ENCODE measurements around the gene RPS6KA4.

RPS6KA4 gene

DNA sequence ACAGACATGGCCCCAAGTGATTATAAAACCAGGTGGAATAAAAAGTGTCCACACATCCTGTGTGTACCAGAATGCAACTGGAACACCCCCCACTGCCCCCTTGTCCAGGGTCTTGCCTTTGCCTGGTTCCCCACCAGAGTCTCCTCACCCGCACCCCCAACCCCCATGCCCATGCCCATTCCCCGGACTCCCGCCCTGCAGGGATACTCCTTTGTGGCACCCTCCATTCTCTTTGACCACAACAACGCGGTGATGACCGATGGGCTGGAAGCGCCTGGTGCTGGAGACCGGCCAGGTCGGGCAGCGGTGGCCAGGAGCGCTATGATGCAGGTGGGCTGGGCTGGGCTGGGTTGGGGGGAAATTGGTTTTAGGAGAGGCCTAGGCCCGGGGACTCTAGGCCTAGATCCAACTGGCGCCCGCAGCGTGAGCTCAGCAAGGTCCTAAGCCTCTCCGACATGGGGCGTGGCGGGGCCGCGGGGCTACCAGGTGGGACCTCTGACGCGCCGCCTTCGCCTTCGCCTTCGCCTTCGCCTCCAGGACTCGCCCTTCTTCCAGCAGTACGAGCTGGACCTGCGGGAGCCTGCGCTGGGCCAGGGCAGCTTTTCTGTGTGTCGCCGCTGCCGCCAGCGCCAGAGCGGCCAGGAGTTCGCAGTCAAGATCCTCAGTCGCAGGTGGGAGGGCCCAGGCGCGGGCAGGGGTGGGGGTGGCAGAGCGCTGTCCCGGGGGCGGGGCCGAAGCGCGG is 9.1 kb downstream of the RPS6KA4 start:
- DNase-seq (ENCODE audit: low spot score): no peak

DNA sequence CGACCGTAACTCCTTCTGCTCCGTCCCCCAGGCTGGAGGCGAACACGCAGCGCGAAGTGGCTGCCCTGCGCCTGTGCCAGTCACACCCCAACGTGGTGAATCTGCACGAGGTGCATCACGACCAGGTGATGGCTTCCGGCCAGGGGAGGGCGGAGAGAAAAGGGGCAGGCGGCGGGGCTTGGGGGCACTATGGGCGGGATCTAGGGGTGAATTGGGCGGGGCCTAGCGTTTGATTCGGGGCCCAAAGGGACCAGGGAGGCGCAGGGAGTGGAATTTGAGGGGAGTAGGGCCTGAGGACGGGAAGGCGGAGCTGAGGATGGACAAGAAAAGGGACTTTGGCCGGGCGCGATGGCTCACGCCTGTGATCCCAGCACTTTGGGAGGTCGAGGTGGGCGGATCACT is 9.7 kb downstream of the RPS6KA4 start:
- no peak for DNase-seq (ENCODE audit: low spot score)

DNA sequence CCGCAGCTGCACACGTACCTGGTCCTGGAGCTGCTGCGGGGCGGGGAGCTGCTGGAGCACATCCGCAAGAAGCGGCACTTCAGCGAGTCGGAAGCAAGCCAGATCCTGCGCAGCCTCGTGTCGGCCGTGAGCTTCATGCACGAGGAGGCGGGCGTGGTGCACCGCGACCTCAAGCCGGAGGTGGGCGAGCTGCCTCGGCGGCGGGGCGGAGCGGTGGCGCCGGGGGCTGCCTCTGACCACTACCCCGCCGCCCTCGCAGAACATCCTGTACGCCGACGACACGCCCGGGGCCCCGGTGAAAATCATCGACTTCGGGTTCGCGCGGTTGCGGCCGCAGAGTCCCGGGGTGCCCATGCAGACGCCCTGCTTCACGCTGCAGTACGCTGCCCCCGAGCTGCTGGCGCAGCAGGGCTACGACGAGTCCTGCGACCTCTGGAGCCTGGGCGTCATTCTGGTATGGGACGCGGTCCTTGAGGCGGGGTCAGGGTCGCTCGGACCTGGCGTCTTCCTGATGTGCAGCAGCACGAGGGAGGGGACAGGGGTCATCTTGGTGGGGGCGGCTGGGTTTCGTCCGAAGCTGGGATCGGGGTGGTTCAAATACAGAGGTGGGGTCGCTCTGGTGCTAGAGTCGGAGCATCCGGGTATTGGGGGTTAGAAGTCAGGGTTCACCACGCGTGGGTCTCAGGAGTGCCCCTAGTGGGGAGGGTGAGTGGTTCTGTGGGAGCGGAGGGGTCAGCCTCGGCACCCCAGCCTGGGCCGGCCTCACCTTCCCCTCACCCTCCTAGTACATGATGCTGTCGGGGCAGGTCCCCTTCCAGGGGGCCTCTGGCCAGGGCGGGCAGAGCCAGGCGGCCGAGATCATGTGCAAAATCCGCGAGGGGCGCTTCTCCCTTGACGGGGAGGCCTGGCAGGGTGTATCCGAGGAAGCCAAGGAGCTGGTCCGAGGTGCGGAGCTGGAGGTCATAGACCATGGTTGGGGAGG is 10.8 kb downstream of the RPS6KA4 start:
- peak; percentile 68 for DNase-seq (ENCODE audit: low spot score)

DNA sequence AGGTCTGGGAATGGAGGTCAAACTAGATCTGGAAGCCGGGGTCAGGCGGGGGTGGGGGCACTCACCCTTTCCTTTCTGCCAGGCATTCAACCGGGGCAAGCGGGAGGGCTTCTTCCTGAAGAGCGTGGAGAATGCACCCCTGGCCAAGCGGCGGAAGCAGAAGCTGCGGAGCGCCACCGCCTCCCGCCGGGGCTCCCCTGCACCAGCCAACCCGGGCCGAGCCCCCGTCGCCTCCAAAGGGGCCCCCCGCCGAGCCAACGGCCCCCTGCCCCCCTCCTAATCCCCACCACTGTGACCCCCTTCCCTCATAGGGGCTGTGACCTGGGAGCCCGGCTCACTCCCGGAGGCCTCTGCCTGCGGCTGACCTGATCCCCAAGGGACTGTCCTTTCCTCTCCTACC is 12.2 kb downstream of the RPS6KA4 start:
- no peak for DNase-seq (ENCODE audit: low spot score)

DNA sequence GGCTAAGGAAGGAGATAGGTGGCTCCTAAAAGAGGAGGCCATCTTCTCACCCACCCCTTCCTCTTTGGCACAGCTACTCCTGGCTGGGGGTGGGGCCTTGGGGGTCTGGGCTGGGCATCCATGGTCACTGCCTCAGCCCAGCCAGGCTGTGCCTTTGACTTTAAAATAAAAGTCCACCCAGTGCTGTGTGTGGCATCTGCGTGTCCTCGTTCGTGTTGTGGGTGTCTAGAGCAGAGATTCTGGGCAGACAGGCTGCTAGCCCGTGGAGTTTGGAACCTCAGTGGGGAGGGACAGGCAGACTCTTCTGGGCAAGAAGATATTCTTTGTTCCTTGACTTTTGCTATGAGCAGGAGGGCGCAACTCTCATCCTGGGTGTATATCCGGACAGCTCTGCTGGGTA is 13.1 kb downstream of the RPS6KA4 start:
- DNase-seq (ENCODE audit: low spot score): no peak

DNA sequence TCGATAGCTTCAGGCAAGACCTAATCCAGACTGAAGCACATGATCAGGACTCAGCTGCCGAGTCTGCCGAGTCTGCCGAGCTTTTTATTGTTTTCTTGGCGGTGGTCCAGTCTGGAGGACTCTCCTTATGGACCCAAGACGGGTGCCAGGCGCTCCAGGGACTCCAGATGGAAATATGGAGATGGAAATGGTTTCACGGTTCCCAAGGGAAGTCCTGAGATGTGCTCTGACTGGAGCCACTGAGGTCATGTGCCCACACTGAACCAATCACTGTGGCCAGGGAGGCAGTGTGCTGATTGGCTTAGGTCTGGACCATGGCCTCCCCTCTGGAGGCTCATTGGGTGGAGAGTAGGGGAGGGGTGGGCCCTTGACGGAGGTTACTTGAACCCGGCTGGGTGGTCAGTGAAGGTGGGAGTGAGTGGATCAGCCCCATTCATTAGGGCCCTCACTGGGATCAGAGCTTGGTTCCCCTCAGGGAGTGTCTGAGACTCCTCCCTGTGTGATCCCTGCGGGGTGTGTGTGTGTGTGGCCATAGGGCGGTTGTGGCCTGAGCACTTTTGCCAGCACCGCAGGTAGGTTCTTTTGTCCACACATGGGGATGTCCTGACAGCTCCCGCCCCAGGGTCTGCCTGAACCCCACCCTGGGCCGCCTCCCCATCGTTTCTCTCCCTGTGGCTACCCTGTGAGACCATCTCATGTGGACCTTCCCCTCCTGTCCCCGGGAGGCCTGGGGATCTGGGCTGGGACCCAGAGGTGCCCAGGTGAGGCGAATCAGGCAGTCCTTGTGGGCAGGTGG is 14.0 kb downstream of the RPS6KA4 start:
- peak; percentile 78 for DNase-seq (ENCODE audit: low spot score)

DNA sequence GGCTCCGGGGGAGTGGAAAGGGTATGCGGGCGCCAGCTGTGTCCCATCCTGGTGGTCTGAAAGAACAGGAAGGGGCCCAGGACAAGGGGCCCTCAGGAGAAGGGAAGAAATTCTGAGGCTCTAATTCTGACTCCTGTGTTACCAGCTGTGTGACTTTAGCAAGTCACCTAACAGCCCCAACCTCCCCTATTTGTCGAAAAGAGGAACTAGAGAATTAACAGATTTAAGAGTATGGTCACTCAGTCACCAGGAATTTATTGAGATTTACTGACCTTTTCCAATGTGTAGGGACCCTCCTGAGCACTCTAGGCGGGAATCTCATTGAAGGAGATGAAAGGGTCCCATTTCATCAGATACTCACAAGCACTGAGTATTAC is 14.6 kb downstream of the RPS6KA4 start:
- no peak for DNase-seq (ENCODE audit: low spot score)

DNA sequence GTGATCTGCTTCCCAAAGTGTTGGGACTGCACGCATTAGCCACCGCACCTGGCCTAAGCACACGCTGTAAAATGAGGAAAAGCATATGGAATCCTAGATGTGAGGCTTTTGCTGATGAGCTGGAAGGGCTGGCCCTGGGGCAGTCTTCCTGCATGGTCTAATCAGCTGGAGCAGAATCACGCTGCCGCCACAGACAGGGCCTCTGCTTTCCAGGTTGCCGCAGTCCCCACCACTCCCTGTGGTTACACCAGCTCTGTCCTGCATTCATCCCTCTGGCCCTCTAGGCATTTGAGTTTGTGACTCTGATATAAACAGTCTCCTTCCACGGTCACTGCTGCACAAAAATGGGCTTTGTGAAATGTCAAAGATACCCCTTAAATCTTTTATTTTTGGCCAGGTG is 17.1 kb downstream of the RPS6KA4 start:
- no peak for DNase-seq (ENCODE audit: low spot score)

DNA sequence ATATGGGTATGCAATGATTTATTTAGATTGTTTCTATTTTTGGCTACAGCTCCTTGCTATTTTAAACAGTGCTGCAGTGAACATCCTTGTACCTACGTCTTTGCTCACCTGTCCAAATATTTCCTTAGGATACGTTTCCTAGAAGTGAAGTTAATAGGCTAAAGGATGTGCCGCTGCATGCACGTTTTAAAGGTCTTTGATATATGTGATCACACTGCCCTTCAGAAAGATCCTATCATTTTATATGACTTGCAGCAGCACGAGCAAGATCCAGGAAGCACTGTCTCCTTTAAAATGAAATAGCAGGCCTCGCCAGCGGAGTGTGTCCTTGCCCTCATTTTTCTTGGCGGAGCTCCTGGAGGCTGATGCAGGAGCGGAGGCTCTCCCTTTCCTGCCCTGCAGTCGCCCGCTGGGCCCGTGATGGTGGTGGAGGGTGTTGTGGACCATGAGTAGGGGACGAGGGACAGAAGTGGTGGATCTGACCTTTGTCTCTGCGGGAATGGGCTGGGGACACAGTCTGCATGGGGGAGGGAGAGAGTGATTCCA is 19.4 kb downstream of the RPS6KA4 start:
- DNase-seq (ENCODE audit: low spot score): no peak

DNA sequence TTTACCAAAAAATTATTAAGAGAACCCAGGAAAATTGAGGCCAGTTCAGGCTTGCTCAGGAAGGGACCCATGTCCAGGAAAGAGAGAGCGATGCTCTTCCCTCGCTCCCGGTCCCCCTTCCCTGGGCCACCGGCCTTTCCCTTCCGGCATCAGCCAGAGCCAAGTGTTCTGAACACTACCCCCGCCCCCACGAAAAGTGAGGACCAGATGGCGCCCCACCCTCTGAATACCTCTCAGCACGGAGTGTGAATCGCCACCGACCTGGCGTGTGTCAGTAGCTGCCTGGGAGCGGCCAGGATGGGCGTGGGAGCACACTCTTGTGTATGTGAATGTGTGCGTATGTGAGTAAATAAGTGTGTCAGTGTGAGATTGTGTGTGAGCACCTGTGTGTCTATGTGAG is 20.2 kb downstream of the RPS6KA4 start:
- DNase-seq (ENCODE audit: low spot score): no peak

DNA sequence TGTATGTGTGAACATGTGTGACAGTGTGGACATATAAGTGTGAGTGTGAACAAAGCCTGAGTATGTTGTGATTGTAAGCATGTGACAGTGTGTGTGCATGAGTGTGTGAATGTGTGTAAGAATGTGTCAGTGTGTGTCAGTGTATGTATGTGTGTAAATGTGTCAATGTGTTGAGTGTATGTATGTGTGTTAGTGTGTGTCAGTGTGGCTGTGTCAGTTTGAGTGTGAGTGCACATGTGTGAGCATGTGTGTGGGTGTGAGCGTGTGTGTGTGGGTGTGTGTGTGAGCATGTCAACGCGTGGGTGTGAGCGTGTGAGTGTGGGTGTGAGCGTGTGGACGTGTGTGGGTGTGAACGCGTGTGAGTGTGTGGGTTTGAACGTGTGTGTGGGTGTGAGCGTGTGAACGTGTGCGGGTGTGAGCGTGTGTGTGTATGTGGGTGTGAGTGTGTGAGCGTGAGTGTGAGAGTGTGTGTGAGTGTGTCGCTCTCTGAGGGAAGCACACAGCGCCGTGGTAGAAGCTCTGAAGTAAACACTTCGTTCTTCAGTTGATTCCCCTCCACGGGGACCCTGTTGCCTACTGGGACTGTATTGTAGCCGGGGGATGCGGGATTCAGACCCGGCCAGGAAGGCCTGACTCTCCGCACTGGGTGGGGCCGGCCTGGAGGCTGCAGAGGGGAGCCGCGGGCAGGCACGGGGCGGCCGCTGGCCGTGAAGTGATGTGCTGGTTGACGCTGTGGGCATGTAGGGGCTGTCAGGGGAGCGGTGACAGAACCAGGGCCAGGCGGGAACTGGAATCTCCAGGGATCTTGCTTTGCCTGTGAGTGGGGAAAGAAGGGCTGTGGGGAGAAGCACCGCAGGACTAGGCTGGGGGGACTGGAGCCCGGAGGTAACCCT is 21.1 kb downstream of the RPS6KA4 start:
- no peak for DNase-seq (ENCODE audit: low spot score)

DNA sequence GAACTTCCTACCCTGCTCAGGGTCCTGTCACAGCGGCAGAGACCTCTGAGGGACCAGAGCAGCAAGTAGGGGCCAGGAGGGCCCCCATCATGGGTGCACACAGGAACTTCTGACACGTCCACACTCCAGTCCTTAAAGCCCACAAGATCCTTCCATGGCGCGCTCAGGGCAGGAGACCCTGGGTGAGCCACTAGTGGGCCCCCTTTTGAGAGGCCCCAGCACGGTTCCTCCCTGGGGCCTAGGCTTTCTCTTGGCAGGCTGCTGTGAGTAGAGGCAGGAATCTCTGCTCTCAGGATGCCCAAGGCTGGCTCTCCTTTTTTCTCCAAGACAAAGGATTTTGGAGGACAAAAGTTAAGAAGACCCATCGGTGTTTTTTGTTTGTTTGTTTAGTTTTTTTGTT is 22.4 kb downstream of the RPS6KA4 start:
- DNase-seq (ENCODE audit: low spot score): no peak

DNA sequence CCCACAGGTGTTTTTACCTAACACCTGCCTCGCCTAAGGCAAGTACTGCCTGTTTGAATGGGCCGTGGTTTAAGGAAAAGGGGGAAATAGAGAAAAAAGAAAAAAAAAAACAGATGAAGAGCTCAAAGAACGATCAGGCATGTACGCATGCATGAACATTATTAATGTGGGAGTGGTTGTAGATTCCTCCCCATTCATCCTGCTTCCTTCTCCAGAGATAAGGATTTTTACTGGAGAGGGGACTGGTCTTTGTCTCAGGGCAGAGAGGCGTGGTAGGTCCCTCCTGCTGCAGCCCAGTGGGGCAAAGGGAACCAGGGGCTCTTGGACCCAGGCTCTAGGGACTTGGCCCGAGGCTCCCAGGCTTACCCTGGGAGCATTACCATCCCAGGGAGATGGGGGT is 23.1 kb downstream of the RPS6KA4 start:
- DNase-seq (ENCODE audit: low spot score): no peak

DNA sequence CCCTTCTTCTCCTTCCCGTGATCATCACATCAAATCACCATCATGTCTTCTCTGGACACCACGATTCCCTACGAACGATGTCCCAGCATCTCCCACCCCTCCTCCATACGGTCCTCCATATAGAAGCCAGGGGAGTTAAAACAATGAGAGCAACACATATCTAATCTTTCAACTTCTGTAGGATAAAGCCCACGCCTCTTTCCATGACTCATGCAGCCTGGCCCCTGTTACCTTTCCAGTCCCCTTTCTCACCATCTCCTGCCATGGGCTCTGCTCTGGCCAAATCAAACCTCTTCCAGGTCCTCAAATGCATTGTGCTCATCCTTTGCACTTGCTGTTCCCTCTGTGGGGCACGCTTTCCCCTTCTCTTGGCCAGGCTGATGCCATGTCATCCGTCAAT is 23.6 kb downstream of the RPS6KA4 start:
- DNase-seq (ENCODE audit: low spot score): no peak

DNA sequence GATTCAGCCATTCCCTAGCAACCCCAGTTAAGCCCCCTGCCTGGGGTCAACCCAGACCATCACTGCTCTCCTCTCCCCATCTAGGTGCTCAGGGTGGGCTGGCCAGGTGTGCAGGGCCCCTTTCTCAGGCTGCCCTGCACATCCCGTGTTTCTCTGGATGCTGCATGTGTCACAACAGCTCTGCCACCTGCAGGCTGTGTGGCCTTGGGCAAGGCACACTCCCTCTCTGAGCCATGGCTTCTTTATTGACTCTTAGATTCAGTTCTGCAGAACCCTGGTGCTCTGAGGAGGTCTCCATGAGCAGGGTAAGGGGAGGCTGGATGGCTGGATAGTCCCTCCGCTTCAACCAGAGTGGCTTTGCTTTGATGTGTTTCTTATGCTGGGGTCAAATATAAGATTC is 24.6 kb downstream of the RPS6KA4 start:
- DNase-seq (ENCODE audit: low spot score): no peak

DNA sequence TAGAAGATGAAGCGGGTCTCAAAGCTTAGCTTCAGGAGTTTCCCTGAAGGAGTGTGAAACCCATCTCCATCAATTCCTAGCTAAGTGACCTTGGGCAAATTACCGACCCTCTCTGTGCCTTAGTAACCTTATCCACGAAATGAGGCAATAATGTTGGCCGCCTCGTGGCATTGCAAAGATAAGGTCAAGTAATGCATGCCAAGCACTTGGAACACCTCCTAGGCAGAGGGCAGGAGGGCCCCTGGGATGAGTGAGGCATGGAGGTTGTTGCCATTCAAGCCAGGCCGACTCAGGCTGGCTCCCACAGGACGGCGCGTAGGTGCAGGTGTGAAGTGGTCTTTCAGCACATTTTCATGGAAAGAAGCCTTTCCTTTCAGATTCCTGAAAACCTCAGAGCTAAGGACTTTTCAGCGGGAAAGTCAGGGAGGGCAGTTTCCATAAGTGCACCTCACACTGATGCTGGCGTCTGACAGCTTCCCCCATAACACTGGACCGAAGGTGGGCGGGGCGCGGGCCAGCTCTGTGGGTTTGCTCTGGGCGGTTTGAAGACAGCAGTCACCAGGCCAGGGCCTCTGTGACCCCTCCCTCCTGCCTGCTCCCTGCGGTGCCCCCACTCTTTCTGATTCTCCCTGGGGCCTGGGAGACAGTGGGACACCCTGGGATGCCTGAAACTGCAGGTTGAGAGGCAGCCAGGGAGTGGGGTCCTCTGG is 25.2 kb downstream of the RPS6KA4 start:
- DNase-seq (ENCODE audit: low spot score): no peak

DNA sequence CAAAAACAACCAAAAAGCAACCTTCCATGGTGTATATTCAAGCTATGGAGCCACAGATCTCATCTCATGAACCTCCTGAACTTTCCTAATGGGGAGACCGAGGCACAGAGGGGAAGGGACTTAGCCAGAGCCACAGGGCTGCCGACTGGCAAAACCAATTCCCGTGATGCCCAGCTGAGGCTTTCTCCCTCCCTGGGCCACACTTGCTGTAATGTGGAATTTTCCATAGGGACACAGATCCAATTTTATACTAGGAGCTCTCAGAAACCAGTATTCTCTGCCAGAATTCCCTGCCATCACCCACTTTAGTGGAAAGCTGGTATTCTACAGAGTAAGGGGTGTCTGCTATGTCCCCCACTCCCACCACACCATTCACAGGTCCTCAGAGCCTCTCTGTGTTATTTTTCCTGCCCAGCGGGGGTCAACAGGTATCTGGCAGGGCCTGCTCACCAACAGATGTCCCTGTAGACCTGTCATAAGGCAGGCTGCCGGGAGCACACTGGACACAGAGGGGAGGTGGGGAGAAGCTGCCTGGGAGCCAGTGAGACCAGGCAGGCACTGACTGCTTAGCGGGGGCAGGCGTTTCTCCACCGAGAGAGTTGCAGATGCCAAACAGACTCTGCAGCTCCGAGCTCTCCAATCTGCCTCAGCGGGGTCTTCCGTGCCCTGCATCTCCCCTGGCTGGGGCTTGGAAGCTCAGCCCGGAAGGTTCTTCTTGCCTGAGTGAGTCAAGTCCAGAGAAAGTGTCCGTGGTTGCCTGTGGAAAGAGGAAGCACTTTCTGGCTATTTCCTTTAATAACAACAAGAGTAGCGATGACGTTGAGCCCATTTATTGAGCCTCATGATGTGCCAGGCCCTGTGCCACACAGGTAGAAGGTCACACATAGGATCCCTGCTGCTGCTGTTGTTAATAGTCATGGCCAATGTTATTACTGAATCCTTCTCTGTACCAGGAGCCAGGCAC is 26.3 kb downstream of the RPS6KA4 start:
- DNase-seq (ENCODE audit: low spot score): no peak

DNA sequence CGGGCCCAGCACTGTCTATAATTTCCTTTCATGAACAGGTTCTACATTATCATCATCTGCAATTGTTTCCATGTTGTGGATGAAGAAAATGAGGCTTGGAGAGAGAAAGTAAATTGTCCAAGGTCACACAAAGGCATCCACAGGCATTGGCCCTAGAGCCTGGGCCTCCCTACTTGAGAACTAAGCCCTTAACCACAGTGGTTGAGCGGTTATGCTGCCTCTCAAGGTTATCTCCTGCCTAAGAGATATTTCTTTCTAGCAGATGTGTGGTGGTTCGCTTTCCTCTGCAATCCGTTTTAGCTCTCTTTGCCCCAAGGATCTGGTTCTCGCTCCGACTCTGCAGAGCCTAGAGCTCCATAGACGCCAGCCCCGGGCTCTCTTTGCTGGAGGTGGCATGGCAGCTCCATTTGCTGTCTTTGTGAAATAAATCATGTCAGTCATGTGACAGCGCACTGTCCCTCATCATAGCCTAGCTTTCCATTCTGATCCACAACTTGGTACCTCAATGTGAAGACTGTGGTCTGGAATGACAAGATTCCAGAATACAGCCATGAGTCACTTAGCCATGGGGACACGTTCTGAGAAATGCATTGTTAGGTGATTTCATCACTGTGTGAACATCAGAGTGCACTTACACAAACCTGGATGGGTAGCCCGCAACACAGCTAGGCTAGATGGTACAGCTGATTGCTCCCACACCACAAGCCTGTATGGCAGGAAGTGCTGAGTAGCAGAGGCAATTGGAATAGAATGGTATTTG is 27.2 kb downstream of the RPS6KA4 start:
- no peak for DNase-seq (ENCODE audit: low spot score)

DNA sequence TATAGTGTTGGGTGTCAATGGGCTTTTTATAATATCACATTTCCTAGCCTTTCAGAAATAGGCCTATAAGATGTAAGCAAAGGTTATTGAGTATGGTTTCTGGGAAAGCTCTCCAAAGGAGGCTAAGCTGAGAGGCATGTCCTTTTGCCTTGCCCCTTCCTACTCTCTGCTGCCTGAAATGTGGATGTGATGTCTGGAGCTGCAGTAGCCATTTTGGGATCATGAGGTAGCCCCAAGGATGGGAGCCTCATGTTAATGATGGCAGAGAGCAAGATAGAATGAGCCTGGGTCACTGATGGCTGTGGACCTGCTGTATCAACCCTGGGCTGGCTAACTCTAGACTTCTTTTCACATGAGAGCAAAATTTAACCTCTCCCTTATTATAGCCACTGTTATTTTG is 29.0 kb downstream of the RPS6KA4 start:
- DNase-seq (ENCODE audit: low spot score): no peak
